ENCODE results near the gene KLHDC3.
"Not testable (repeated sequence)": the region's sequence is repeated elsewhere in the genome, so short reads cannot be mapped to it uniquely, and the experiment has no call there.

KLHDC3 gene

DNA sequence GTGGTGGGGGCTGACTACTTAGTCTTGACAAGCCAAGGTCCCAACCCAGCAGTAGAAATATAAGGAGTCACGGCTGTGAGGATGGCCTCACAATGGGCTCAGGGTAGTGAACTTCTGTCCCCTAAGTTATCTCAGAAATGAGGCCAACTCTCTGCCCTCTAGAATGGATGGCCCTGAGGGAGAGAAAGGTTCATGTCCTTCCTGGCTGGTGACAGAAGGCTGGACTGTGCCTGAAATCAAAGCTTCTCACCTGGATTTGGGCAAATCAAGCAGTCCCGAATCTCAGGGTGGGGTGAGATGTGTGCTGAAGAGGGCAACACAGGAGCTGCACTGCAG is 20.1 kb downstream of the KLHDC3 start:
- Histone ChIP-seq H3K27me3 (ENCODE audit: insufficient read depth, low read length) (no peaks in the 10 kb centered on the region), H3K4me1 (ENCODE audit: insufficient read depth, low read length) (no peaks in the 10 kb centered on the region), H3K36me3 (ENCODE audit: insufficient read depth, low read depth, low read length) (peaks cover 75% of the 10 kb centered on the region), H3K4me3 (ENCODE audit: low read length) (no peak overlapping the region), H3K9ac (ENCODE audit: low read depth, low read length) (no peak overlapping the region), H3K27ac (ENCODE audit: low read length) (no peak overlapping the region), H3K9me3 (ENCODE audit: insufficient read depth, low read depth, low read length) (no peaks in the 10 kb centered on the region)

DNA sequence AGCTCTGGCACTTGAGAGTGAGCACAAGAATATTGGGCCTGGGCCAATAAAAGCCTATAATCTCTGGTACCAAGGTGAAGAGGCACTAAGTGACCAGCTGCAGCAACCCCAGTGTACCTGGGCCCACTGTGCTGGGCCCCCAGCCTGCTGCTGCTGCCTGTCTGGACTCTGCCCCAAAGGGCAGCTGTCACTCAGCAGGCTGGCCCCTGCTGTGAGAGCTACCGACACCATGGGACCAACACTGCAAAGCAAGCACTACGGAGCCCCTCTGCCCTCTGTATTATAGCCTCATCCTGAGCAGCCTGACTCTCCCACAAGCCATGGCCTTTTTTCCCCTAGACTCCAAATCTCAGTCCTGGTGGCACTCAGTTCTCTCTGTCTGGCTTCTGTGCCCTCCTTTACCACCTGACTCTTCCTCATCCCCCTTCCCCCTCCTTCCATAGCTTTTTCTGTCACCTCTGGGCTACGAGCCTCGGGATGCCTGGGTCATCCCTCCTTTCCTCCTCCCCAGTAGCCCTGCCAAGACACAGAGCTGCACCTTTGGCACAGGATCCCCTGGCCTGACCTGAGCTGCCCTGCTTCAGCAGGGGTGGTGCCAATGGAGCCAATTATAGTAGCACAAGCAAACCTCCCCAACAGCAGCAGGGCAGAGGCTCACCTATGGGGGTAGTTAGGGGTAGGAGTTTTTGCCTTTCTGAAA is 21.6 kb downstream of the KLHDC3 start:
- Histone ChIP-seq H3K36me3 (ENCODE audit: insufficient read depth, low read depth, low read length) (peaks cover 67% of the 10 kb centered on the region), H3K27ac (ENCODE audit: low read length) (no peak overlapping the region)

DNA sequence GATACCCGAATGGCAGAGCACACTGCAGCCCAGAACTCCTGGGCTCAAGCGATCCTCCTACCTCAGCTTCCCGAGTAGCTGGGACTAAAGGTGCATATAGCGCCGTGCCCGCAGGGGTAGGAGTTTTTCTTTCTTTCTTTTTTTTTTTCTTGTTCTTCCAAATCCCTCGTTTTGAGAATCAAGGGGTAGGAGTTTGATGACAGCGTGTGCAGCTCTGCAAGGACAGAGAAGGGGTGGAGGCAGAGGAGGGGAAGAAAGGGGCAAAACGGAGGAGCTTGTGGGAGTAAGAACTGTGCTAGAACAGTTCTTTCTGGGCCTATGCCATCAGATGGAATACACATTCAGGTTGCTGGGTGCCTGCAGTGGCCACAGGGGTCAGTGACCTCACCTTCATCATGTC is 22.7 kb downstream of the KLHDC3 start:
- Histone ChIP-seq H3K27me3 (ENCODE audit: insufficient read depth, low read length) (no peaks in the 10 kb centered on the region), H3K4me3 (ENCODE audit: low read length) (no peak overlapping the region), H3K4me1 (ENCODE audit: insufficient read depth, low read length) (no peaks in the 10 kb centered on the region), H3K9ac (ENCODE audit: low read depth, low read length) (no peak overlapping the region), H3K9me3 (ENCODE audit: insufficient read depth, low read depth, low read length) (no peaks in the 10 kb centered on the region), H3K27ac (ENCODE audit: low read length) (no peak overlapping the region), H3K36me3 (ENCODE audit: insufficient read depth, low read depth, low read length) (peaks cover 69% of the 10 kb centered on the region)

More for the DNA sequence above, 21.6 kb downstream of the KLHDC3 start:
- no peak overlapping the region for H3K9ac ChIP-seq (ENCODE audit: low read depth, low read length)
- H3K4me1 ChIP-seq (ENCODE audit: insufficient read depth, low read length), result no peaks in the 10 kb centered on the region
- no peak overlapping the region for H3K4me3 ChIP-seq (ENCODE audit: low read length)
- H3K9me3 ChIP-seq (ENCODE audit: insufficient read depth, low read depth, low read length), result no peaks in the 10 kb centered on the region
- H3K27me3 ChIP-seq (ENCODE audit: insufficient read depth, low read length), result no peaks in the 10 kb centered on the region

DNA sequence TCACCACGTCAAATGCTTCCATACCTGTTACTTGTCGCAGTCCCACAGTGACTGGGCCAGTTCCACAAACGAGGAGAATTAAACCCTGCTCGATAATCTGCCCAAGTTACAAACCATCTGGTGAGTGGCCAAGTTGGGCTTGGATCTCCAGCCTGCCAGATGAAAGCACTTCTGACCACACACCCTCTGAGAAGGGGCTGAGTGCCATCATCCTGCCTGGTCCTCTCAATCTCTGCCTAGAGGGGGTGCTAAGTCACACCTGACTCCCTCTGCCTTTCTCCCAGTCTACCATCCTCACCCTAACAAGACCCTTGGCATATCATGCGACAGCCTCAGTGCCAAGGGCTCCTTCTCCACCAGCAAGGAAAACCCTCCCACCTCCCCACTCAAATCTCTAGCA is 23.1 kb downstream of the KLHDC3 start:
- peaks cover 64% of the 10 kb centered on the region for H3K36me3 ChIP-seq (ENCODE audit: insufficient read depth, low read depth, low read length)
- no peak overlapping the region for H3K4me3 ChIP-seq (ENCODE audit: low read length)
- no peaks in the 10 kb centered on the region for H3K9me3 ChIP-seq (ENCODE audit: insufficient read depth, low read depth, low read length)
- H3K27ac ChIP-seq (ENCODE audit: low read length), result no peak overlapping the region
- H3K9ac ChIP-seq (ENCODE audit: low read depth, low read length), result no peak overlapping the region
- H3K4me1 ChIP-seq (ENCODE audit: insufficient read depth, low read length), result no peaks in the 10 kb centered on the region
- no peaks in the 10 kb centered on the region for H3K27me3 ChIP-seq (ENCODE audit: insufficient read depth, low read length)

DNA sequence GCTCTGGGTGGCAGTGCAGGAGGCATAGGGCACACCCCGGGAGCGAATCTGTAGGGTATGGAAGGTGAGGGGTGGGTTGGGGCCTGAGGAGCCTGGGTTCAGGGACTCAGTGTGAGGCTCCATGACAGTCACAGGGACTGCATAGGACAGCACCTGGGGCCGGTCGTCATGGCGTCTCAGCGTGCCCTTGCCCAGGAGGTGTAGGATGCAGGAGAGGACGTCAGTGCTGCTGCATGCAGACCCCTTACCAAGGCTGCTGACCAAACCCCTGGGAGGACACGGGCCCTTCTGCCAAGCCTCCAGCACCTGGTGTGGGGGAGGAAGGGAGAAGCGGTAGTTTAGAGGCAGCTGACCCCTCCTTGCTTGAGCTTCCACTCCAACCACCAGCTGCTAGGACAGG is 23.7 kb downstream of the KLHDC3 start:
- Histone ChIP-seq H3K36me3 (ENCODE audit: insufficient read depth, low read depth, low read length) (peaks cover 62% of the 10 kb centered on the region), H3K9ac (ENCODE audit: low read depth, low read length) (no peak overlapping the region)

DNA sequence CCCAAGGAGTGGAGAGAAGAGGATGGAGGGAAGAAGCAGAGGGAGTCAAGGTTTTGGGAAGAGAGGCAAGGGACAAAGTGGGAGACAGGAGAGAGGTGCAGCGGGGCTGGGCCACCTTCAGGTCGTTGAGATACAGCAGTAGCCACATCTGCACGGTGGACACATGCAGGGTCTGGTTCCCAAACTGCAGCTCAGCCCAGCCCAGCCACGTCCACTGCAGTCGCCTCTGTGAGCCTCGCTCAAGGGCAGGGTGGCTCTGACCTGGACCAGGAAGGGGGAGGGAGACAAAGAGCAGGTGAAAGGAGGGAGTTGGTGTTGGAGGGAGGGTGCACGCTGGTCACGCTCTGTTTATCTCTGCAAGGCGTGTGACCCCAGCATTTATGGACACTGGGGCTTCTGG is 24.7 kb downstream of the KLHDC3 start:
- H3K4me3 ChIP-seq (ENCODE audit: low read length), result no peak overlapping the region
- H3K27ac ChIP-seq (ENCODE audit: low read length), result no peak overlapping the region
- no peaks in the 10 kb centered on the region for H3K9me3 ChIP-seq (ENCODE audit: insufficient read depth, low read depth, low read length)
- H3K9ac ChIP-seq (ENCODE audit: low read depth, low read length), result no peak overlapping the region
- H3K4me1 ChIP-seq (ENCODE audit: insufficient read depth, low read length), result no peaks in the 10 kb centered on the region
- peaks cover 64% of the 10 kb centered on the region for H3K36me3 ChIP-seq (ENCODE audit: insufficient read depth, low read depth, low read length)
- H3K27me3 ChIP-seq (ENCODE audit: insufficient read depth, low read length), result no peaks in the 10 kb centered on the region

More for the DNA sequence above, 23.7 kb downstream of the KLHDC3 start:
- Histone ChIP-seq H3K4me1 (ENCODE audit: insufficient read depth, low read length) (no peaks in the 10 kb centered on the region), H3K9me3 (ENCODE audit: insufficient read depth, low read depth, low read length) (no peaks in the 10 kb centered on the region), H3K4me3 (ENCODE audit: low read length) (no peak overlapping the region), H3K27ac (ENCODE audit: low read length) (no peak overlapping the region), H3K27me3 (ENCODE audit: insufficient read depth, low read length) (no peaks in the 10 kb centered on the region)

DNA sequence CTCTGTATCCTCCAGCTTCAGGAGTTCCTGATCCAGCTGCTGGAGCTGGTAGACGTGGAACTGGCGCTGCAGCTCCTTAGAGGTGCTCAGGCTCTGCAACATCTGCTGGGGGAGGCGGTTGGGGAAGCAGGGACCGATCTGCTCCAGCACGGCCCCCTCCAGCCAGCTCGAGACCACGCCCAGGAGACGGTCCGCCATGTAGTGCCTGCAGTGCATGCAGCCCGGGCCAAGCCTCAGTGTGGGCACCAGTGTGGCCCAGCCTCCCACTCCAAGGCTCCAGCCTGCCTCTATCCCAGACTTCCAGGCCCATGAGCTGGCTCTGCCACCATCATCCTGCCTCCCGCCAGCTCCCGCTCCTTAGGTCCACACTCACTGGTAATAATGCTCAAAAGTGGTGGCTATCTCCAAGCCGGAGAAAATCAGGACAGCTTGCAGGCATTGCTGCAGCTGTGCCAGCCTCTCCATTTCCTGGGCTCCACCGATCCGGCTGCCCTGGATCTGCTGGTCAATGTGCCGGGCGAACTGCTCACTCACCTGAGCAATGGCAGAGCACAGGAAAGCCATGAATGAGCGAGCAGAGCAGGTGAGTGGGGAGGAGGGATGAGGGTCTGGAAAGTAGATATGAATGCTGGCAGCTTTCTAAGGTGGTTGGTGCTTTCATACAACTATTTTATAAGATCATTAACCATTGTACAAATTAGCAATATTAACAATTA is 26.7 kb downstream of the KLHDC3 start:
- no peak overlapping the region for H3K4me3 ChIP-seq (ENCODE audit: low read length)
- H3K27ac ChIP-seq (ENCODE audit: low read length), result no peak overlapping the region
- H3K4me1 ChIP-seq (ENCODE audit: insufficient read depth, low read length), result no peaks in the 10 kb centered on the region
- H3K27me3 ChIP-seq (ENCODE audit: insufficient read depth, low read length), result no peaks in the 10 kb centered on the region
- no peak overlapping the region for H3K9ac ChIP-seq (ENCODE audit: low read depth, low read length)
- peaks cover 63% of the 10 kb centered on the region for H3K36me3 ChIP-seq (ENCODE audit: insufficient read depth, low read depth, low read length)
- H3K9me3 ChIP-seq (ENCODE audit: insufficient read depth, low read depth, low read length), result no peaks in the 10 kb centered on the region

DNA sequence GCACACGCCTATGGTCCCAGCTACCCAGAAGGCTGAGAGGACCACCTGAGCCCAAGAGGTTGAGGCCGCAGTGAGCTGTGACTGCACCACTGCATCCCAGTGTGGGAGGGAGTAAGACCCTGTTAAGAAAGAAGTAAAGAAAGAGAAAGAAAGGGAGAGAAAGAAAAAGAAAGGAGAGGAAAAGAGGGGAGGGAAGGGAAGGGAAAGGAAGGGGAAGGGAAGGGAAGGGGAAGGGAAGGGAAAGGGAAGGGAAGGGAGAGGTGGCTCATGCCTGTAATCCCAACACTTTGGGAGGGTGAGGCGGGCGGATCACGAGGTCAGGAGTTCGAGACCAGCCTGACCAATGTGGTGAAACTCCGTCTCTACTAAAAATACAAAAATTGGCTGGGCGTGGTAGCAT is 27.4 kb downstream of the KLHDC3 start:
- not testable (repeated sequence) for H3K4me1 ChIP-seq (ENCODE audit: insufficient read depth, low read length); H3K27ac ChIP-seq (ENCODE audit: low read length); H3K4me3 ChIP-seq (ENCODE audit: low read length); H3K27me3 ChIP-seq (ENCODE audit: insufficient read depth, low read length); H3K9ac ChIP-seq (ENCODE audit: low read depth, low read length); H3K9me3 ChIP-seq (ENCODE audit: insufficient read depth, low read depth, low read length)
- H3K36me3 ChIP-seq (ENCODE audit: insufficient read depth, low read depth, low read length), result peaks cover 66% of the 10 kb centered on the region

DNA sequence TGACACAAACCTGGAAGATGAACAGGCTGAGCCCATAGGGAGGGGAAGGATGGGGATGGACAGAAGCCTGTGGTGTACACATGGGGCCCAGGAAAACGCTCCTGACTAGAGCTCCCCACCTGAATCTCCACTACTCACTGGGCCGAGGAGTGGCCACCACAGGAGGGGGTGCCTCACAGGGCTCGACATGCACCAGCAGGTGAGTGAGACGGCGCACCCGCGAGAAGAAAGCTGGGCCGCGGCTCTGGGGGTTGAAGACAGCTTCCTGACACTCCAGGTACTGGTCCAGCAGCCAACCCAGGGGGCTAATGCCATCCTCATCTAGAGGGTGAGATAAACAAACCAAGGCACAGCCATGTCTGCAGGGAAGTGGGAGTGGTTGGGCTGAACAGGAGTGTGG is 29.3 kb downstream of the KLHDC3 start:
- H3K9me3 ChIP-seq (ENCODE audit: insufficient read depth, low read depth, low read length), result no peaks in the 10 kb centered on the region
- H3K27ac ChIP-seq (ENCODE audit: low read length), result no peak overlapping the region
- no peaks in the 10 kb centered on the region for H3K27me3 ChIP-seq (ENCODE audit: insufficient read depth, low read length)
- no peaks in the 10 kb centered on the region for H3K4me1 ChIP-seq (ENCODE audit: insufficient read depth, low read length)
- no peak overlapping the region for H3K9ac ChIP-seq (ENCODE audit: low read depth, low read length)
- H3K36me3 ChIP-seq (ENCODE audit: insufficient read depth, low read depth, low read length), result peaks cover 63% of the 10 kb centered on the region
- H3K4me3 ChIP-seq (ENCODE audit: low read length), result no peak overlapping the region

DNA sequence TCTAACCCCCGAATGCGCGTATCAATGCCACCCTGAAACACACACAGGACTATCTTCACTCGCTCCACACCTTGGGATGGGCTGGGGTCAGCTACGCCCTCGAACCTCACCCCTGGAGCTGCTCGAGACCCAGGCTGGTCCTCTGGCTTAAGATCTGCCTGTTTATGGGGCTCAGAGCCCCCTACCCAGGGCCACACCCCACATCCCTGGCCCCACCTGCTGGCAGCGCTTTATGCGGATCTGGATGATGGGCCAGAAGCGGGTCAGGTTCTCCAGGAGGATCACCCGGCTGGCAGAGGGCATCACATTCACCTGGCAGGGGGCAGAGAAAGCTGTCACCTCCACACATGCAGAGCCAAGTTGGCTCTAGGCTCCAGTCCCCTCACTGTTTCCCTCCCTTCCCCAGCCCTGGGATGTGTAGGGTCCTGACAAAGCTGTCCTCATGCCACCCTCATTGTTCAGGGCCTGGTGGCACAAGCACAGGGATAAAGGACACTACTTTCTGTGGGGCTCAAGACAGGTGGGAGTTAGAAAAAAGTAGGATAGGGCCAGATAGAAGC is 31.4 kb downstream of the KLHDC3 start:
- peaks cover 67% of the 10 kb centered on the region for H3K36me3 ChIP-seq (ENCODE audit: insufficient read depth, low read depth, low read length)
- H3K4me1 ChIP-seq (ENCODE audit: insufficient read depth, low read length), result no peaks in the 10 kb centered on the region
- no peak overlapping the region for H3K9ac ChIP-seq (ENCODE audit: low read depth, low read length)
- H3K27me3 ChIP-seq (ENCODE audit: insufficient read depth, low read length), result no peaks in the 10 kb centered on the region
- no peak overlapping the region for H3K4me3 ChIP-seq (ENCODE audit: low read length)
- no peaks in the 10 kb centered on the region for H3K9me3 ChIP-seq (ENCODE audit: insufficient read depth, low read depth, low read length)
- no peak overlapping the region for H3K27ac ChIP-seq (ENCODE audit: low read length)

DNA sequence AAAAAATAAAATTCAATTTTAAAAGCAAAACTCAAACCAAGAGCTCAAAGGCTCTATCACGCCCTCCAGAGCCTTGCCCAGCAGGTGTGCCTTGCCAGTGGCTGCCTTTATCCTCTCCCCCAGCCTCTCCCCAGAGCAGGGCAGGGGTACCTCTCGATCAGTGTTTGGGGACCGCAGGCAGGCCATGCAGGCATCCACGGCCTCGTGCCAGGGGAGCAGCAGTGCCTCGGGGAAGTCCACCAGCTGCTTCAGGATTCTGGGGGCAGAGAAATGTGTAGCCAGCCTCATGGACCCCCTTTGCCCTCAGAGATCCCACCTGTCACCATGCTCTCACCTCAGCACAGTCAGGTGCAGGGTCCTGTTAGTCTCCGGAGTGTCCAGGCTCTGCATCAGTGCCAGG is 33.9 kb downstream of the KLHDC3 start:
- H3K27me3 ChIP-seq (ENCODE audit: insufficient read depth, low read length), result no peaks in the 10 kb centered on the region
- no peak overlapping the region for H3K27ac ChIP-seq (ENCODE audit: low read length)
- peaks cover 5% of the 10 kb centered on the region for H3K4me1 ChIP-seq (ENCODE audit: insufficient read depth, low read length)
- no peak overlapping the region for H3K4me3 ChIP-seq (ENCODE audit: low read length)
- peaks cover 60% of the 10 kb centered on the region for H3K36me3 ChIP-seq (ENCODE audit: insufficient read depth, low read depth, low read length)
- no peaks in the 10 kb centered on the region for H3K9me3 ChIP-seq (ENCODE audit: insufficient read depth, low read depth, low read length)
- no peak overlapping the region for H3K9ac ChIP-seq (ENCODE audit: low read depth, low read length)

DNA sequence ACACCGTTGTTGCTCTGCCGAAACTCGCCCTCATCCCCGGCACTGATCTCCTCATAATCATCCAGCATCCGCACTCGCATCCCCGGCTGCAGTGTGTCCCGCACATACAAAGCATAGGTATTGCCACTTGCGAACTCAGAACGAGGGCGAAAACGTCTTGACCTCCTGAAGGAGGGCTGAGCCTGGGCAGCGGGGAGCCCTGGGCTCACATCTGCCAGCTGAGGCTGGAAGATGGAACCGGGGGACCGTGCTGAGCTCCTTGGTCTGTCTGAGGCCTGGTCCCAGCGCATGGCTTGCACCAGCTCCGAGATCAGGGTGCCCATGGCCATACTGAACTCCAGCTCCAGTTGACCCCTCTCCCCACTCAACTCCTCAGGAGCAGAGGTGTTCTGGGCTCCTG is 36.9 kb downstream of the KLHDC3 start:
- Histone ChIP-seq H3K4me1 (ENCODE audit: insufficient read depth, low read length) (peaks cover 9% of the 10 kb centered on the region), H3K9me3 (ENCODE audit: insufficient read depth, low read depth, low read length) (no peaks in the 10 kb centered on the region), H3K9ac (ENCODE audit: low read depth, low read length) (no peak overlapping the region), H3K4me3 (ENCODE audit: low read length) (no peak overlapping the region), H3K27ac (ENCODE audit: low read length) (no peak overlapping the region), H3K27me3 (ENCODE audit: insufficient read depth, low read length) (no peaks in the 10 kb centered on the region), H3K36me3 (ENCODE audit: insufficient read depth, low read depth, low read length) (peaks cover 51% of the 10 kb centered on the region)

Measured in iPS-20b (cell line).